Activated CD8-positive, alpha-beta T cell treated with anti-CD3 and anti-CD28 coated beads, Interleukin-2, amount 10 ng/mL, durations not matched to agents 7 days and 5 days (primary cell): ENCODE measurements around the gene CSNK1A1L. TPM values are rescaled to one million over a fixed set of nuclear protein-coding genes. Genes with fewer than 3 reads are reported as not detected.

Experiments used
- ATAC-seq: fragments of 150-1000 bp; cut with Tn5 transposase; one replicate; pipeline ENCODE4 v1.10.0; 2021; ENCODE audit warnings: moderate library complexity
- CTCF ChIA-PET: fragments of 350-600 bp; sonication (Branson Sonifier 250); formaldehyde crosslinking; loops from one replicate; lab custom pipeline; 2021; ENCODE audit warnings: antibody characterized with exemption; lab: Charles Lee
- POLR2A ChIA-PET: fragments of 350-600 bp; sonication (Branson Sonifier 250); formaldehyde crosslinking; loops from one replicate; lab custom pipeline; 2021; ENCODE audit warnings: antibody characterized with exemption; lab: Charles Lee
- DNase-seq: peaks from one replicate; pipeline ENCODE4 v3.0.0-alpha.2; 2020
- H3K27ac Mint-ChIP-seq: one replicate; pipeline ENCODE4 v1.8.0; 2021; ENCODE audit warnings: mild to moderate bottlenecking, mixed read lengths
- H3K27me3 Mint-ChIP-seq: one replicate; pipeline ENCODE4 v1.8.0; 2021; ENCODE audit warnings: low read depth, mixed read lengths
- H3K36me3 Mint-ChIP-seq: one replicate; pipeline ENCODE4 v1.8.0; 2021; ENCODE audit warnings: low read depth, mixed read lengths
- H3K4me1 Mint-ChIP-seq: one replicate; pipeline ENCODE4 v1.8.0; 2021; ENCODE audit warnings: low read depth, mixed read lengths
- H3K4me3 Mint-ChIP-seq: one replicate; pipeline ENCODE4 v1.8.0; 2021; ENCODE audit warnings: mild to moderate bottlenecking, mixed read lengths
- H3K9me3 Mint-ChIP-seq: one replicate; pipeline ENCODE4 v1.8.0; 2022; ENCODE audit warnings: mixed read lengths; ENCODE audit not compliant: insufficient read depth
- total RNA-seq, 2 experiments: library from RNA; stranded (reverse); gene quantifications; one replicate each; pipeline ENCODE4 v1.2.3, GENCODE V29; 2021

Gene CSNK1A1L
- total RNA-seq, 2 experiments from 2014 or later, result not detected

DNA sequence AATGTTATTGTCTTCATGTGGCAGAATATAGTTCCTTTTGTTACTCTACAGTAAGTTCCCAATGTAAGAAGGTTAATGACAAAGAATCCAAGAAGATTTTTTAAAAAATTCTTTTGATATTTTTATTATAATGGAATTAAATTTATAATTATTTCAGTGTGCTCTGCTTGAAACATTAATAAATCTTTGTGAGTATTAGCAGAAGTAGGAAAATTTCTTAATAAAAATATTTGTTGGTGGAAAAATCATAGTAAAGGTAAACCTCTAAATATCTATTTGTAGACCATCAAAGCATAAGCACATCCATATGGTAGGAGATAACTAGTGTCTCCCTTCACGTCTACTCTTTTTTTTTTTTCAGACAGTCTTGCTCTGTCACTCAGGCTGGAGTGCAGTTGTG lies 4.3 kb downstream of the CSNK1A1L start:
- no peak overlapping the region for H3K4me3 Mint-ChIP-seq
- H3K27me3 Mint-ChIP-seq, result no peaks in the 10 kb centered on the region
- H3K9me3 Mint-ChIP-seq, result no peaks in the 10 kb centered on the region
- H3K27ac Mint-ChIP-seq, result no peak overlapping the region
- no peaks in the 10 kb centered on the region for H3K36me3 Mint-ChIP-seq
- POLR2A ChIA-PET, result no interaction called here
- no peaks in the 10 kb centered on the region for H3K4me1 Mint-ChIP-seq
- DNase-seq (no peak), ATAC-seq (no peak)
- CTCF ChIA-PET, result no interaction called here

DNA sequence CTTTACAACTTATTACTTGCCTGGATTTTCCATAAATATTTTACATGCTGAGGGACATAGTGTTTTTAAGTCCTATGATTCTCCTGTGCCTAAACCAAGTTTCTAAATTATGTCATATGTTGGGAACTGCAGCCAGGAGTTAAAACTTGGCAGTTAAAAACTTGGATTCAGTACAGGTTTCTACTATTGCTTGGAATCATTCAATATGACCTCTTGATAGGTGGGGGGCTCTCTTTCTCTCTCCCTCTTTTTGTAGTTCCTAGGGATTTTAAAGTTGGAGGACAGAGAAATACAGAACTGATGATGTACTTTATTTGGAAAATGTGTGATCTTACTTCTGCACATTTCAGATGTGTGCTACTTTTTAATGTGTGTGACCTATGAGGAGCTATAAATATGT lies 4.7 kb downstream of the CSNK1A1L start:
- H3K4me1 Mint-ChIP-seq, result no peaks in the 10 kb centered on the region
- no peaks in the 10 kb centered on the region for H3K36me3 Mint-ChIP-seq
- H3K27me3 Mint-ChIP-seq, result no peaks in the 10 kb centered on the region
- no peak overlapping the region for H3K4me3 Mint-ChIP-seq
- DNase-seq, result no peak
- ATAC-seq, result no peak
- no peak overlapping the region for H3K27ac Mint-ChIP-seq
- H3K9me3 Mint-ChIP-seq, result no peaks in the 10 kb centered on the region
- POLR2A ChIA-PET, result no interaction called here
- CTCF ChIA-PET, result no interaction called here

DNA sequence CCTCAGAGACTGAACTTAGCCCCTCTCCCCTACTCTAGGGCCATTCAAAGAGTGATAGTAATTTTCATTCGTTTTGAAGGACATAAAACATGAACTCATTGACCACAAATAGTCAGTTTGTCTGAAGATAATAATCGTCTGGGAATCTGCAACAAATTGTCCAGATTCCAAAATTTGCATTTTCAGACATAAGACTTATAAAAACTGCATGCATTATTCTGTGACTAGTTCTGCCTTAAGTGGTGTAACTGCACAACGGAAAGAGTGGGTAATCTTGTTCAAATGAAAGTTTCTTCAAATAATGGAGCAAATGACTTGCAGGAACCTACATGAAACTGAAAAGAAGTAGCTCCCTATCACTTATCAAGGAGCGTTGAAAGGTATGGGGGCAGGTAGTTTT lies 8.4 kb downstream of the CSNK1A1L start:
- Mint-ChIP-seq H3K4me3 (no peak overlapping the region), H3K27ac (no peak overlapping the region), H3K9me3 (no peaks in the 10 kb centered on the region), H3K27me3 (no peaks in the 10 kb centered on the region), H3K36me3 (no peaks in the 10 kb centered on the region), H3K4me1 (no peaks in the 10 kb centered on the region)
- DNase-seq (no peak), ATAC-seq (no peak)
- ChIA-PET CTCF (no interaction called here), POLR2A (no interaction called here)

DNA sequence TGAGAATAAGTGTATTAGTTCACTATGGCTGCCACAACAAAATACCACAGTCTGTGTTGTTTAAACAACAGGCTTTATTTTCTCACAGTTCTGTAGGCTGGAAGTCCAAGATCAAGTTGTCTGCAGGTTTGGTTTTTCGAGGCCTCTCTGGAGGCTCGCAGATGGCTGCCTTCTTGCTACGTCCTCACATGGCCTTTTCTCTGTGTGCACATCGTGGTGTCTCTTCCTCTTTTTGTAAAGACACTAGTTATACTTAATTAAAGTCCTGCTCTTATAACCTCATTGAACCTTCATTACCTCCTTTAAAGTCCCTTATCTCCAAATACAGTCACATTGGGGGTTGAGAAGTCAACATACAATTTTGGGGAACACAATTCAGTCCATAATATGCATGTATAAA lies 10.6 kb downstream of the CSNK1A1L start:
- no peaks in the 10 kb centered on the region for H3K9me3 Mint-ChIP-seq
- DNase-seq (no peak), ATAC-seq (no peak)
- ChIA-PET POLR2A (no interaction called here), CTCF (no interaction called here)
- no peak overlapping the region for H3K4me3 Mint-ChIP-seq
- no peaks in the 10 kb centered on the region for H3K27me3 Mint-ChIP-seq
- no peaks in the 10 kb centered on the region for H3K36me3 Mint-ChIP-seq
- no peak overlapping the region for H3K27ac Mint-ChIP-seq
- H3K4me1 Mint-ChIP-seq, result no peaks in the 10 kb centered on the region

DNA sequence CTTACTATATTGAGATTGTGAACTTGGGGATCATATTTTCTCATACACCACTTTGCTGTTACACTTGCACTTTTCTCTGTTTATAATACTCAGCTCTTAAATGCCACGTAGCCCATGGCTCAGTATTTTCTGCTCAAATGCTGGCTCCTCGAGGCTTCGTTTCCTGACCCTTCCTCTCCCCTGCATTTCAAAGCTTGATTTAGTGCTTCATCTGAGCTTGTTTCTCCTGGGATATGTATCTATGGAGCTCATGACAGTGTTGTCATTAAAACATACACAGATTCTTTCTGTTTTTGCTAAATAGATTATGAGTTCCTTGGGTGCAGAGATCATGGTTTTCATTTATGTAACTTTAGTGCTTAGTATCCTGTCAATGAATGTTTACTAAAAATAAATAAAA lies 11.4 kb downstream of the CSNK1A1L start:
- ATAC-seq, result no peak
- DNase-seq, result no peak
- ChIA-PET CTCF (no interaction called here), POLR2A (no interaction called here)
- Mint-ChIP-seq H3K9me3 (no peaks in the 10 kb centered on the region), H3K27me3 (no peaks in the 10 kb centered on the region), H3K27ac (no peak overlapping the region), H3K4me3 (no peak overlapping the region), H3K4me1 (no peaks in the 10 kb centered on the region), H3K36me3 (no peaks in the 10 kb centered on the region)

DNA sequence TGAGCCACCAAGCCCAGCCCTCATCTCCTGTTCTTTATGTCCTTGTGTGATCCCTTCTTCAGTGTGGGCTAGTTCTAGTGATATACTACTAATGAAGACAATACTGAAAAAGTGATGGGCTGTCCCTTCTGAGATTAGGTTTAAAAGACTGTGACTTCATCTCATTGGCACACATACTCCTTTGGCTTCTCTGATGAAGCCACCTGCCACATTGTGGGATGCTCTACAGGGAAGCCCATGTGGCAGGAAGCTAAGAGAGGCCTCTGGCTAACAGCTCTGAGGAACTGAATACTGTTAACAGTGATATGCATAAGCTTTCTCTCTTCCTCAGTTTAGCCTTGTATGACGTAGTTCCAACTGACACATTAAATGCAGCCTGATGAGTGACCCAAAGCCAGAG lies 13.6 kb downstream of the CSNK1A1L start:
- CTCF ChIA-PET, result no interaction called here
- peaks cover 2% of the 10 kb centered on the region for H3K27me3 Mint-ChIP-seq

DNA sequence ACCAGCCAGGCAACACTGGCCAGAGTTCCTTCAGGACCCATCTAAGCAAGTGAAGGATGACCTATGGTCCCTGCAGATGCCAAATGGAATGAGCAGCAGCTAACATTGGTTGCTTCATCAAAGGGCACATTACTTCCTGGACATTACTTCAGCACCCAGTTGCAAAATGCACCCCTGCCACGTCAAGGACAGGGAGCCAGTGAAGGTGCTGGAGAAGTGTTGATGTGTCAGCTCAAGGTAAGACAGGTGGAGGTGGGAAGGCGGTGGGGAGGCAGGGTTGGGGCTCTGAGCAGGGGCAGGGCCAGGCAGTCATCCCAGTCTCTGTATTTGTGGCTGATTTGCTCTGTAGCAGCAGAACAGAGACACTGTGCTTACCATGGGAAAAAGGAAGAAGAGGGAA lies 14.6 kb downstream of the CSNK1A1L start:
- no peak overlapping the region for H3K4me3 Mint-ChIP-seq

More for the DNA sequence above, 13.6 kb downstream of the CSNK1A1L start:
- Mint-ChIP-seq H3K4me1 (no peaks in the 10 kb centered on the region), H3K36me3 (no peaks in the 10 kb centered on the region), H3K27ac (no peak overlapping the region), H3K9me3 (no peaks in the 10 kb centered on the region), H3K4me3 (no peak overlapping the region)
- DNase-seq (no peak), ATAC-seq (no peak)
- POLR2A ChIA-PET, result no interaction called here

DNA sequence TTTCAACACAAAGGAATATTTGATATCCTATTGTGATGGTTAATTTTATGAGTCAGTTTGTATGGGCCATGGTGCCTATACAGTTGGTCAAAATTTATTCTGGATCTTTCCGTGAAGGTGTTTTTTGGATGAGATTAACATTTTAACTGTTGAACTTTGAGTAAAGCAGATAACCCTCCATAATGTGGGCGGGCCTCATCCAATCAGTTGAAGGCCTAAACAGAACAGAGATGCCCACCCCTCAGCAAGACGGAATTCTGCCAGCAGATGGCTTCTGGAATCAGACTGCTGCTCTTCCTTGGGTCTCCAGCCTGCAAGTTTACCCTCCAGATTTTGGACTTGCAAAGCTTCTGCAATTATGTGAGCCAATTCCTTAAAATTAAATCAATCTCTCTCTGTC lies 16.0 kb downstream of the CSNK1A1L start:
- no peak for ATAC-seq
- H3K4me1 Mint-ChIP-seq, result no peaks in the 10 kb centered on the region

More for the DNA sequence above, 14.6 kb downstream of the CSNK1A1L start:
- no peak overlapping the region for H3K27ac Mint-ChIP-seq
- no peaks in the 10 kb centered on the region for H3K9me3 Mint-ChIP-seq
- H3K4me1 Mint-ChIP-seq, result no peaks in the 10 kb centered on the region
- CTCF ChIA-PET, result no interaction called here
- DNase-seq, result no peak
- ATAC-seq, result no peak
- no peaks in the 10 kb centered on the region for H3K36me3 Mint-ChIP-seq
- H3K27me3 Mint-ChIP-seq, result peaks cover 2% of the 10 kb centered on the region
- POLR2A ChIA-PET, result interaction anchor here (0.7 kb wide), 1 partner anchor 1882 kb away, joined by 3 read pairs; no protein-coding TSS in a partner anchor

DNA sequence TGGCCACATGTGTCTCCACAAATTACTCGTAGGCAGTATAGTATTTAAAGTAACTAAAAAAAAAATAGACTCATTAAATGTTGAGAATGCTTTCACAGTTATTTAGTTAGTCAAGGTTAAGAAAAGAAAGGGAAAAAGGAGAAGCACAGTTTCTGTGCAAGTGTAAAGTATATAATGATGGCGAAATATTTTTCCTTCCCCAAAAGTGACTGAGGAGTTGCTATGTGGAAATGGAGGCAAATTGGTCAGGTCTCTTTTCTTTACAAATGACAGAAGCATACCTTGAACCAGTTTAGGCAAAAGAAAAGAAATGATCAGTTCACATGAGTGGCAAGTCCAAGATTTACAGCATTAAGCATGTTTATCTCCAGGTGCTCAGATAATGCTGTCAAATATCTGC lies 18.0 kb downstream of the CSNK1A1L start:
- H3K27me3 Mint-ChIP-seq, result peaks cover 2% of the 10 kb centered on the region
- H3K36me3 Mint-ChIP-seq, result no peaks in the 10 kb centered on the region
- H3K9me3 Mint-ChIP-seq, result no peaks in the 10 kb centered on the region
- no peak overlapping the region for H3K27ac Mint-ChIP-seq
- ATAC-seq, result no peak
- no peak overlapping the region for H3K4me3 Mint-ChIP-seq
- DNase-seq, result no peak
- no peaks in the 10 kb centered on the region for H3K4me1 Mint-ChIP-seq
- ChIA-PET POLR2A (no interaction called here), CTCF (no interaction called here)

More for the DNA sequence above, 16.0 kb downstream of the CSNK1A1L start:
- no peak overlapping the region for H3K4me3 Mint-ChIP-seq
- ChIA-PET POLR2A (interaction anchor here (0.6 kb wide), 1 partner anchor 127 kb away, joined by 3 read pairs; no protein-coding TSS in a partner anchor), CTCF (no interaction called here)
- H3K27me3 Mint-ChIP-seq, result peaks cover 2% of the 10 kb centered on the region
- H3K36me3 Mint-ChIP-seq, result no peaks in the 10 kb centered on the region
- H3K9me3 Mint-ChIP-seq, result no peaks in the 10 kb centered on the region
- no peak overlapping the region for H3K27ac Mint-ChIP-seq
- no peak for DNase-seq

DNA sequence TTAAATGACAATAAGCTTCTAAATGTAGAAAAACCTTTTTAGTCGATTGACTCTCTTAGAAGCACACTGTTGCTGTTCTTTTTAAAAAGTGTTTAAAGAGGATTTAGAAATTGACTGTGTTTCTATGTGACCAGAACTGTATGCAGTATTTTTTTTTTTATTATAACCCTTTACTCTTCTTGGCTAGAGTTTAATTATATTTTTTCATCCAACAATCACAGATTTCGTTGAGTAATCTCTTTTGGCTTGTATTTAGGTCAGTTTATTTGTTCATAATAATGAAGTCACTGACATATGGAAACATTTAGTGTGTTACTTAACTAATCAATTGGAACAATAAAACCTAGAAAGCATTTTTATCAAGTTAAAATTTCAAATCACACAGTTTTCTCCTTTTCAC lies 19.9 kb downstream of the CSNK1A1L start:
- no peak for DNase-seq
- Mint-ChIP-seq H3K27ac (no peak overlapping the region), H3K4me3 (no peak overlapping the region), H3K9me3 (no peaks in the 10 kb centered on the region), H3K27me3 (peaks cover 8% of the 10 kb centered on the region), H3K36me3 (no peaks in the 10 kb centered on the region), H3K4me1 (no peaks in the 10 kb centered on the region)
- ChIA-PET POLR2A (no interaction called here), CTCF (no interaction called here)
- ATAC-seq, result no peak

DNA sequence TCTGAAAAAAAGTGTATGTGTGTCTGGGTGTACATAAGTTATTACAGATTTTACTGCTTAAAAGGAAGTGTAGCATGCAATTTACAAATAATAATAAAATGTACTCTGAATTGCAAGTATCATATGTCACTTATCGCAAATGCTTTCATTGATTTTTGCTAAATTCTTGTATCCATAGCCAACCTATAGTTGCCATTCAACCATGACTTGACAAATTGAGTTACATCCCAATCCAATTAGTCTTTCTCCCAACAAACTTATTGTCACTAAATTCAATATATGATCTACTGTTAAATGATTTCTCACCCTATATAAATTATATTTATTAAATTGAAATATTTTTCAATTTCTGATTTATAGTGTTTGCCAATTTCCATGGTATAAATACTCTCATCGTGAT lies 28.6 kb downstream of the CSNK1A1L start:
- H3K27ac Mint-ChIP-seq, result no peak overlapping the region
- CTCF ChIA-PET, result no interaction called here

DNA sequence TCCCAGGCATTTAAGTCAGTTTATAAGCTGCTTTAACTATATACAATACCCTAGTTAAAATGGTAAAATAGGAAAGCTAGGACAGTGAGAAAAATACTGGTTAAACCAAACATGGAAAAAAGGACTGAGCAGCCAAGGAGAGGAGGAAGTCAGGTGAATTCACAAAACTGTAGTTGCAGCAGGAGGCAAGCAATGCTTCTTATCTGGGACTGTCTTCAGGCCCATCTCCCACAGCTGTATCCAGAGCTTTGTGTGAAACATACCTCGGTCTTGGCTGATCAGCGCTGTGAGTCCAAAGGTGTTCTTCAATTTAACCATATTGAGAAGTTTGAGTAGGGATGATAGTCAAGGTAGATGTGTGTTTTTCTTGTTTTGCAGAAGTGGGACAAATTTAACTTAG lies 30.3 kb downstream of the CSNK1A1L start:
- Mint-ChIP-seq H3K4me3 (no peak overlapping the region), H3K27me3 (peaks cover 4% of the 10 kb centered on the region), H3K4me1 (no peaks in the 10 kb centered on the region), H3K36me3 (no peaks in the 10 kb centered on the region), H3K9me3 (no peaks in the 10 kb centered on the region), H3K27ac (no peak overlapping the region)
- no peak for DNase-seq
- POLR2A ChIA-PET, result no interaction called here
- CTCF ChIA-PET, result no interaction called here
- ATAC-seq, result no peak

More for the DNA sequence above, 28.6 kb downstream of the CSNK1A1L start:
- H3K27me3 Mint-ChIP-seq, result peaks cover 10% of the 10 kb centered on the region
- no peak overlapping the region for H3K4me3 Mint-ChIP-seq
- H3K9me3 Mint-ChIP-seq, result no peaks in the 10 kb centered on the region
- DNase-seq (no peak), ATAC-seq (no peak)
- POLR2A ChIA-PET, result no interaction called here
- H3K36me3 Mint-ChIP-seq, result no peaks in the 10 kb centered on the region
- no peaks in the 10 kb centered on the region for H3K4me1 Mint-ChIP-seq

DNA sequence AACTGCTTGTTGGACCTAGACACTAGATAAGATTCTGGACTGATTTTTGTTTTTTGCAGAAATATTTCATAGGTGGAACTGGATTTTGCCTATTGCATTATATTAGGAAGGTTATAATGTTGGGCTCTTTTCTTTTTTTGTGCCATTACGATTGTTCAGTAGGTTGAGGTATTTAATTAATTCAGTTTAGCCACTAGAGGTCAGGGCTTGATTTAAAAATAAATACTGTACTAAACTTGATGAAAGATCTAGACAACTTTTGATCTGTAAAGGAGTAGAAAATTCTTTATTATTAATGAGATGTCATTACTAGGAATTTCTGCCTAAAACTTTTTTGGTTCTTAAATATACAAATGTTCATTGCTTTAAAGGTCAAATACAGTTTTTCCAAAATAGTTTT lies 30.8 kb downstream of the CSNK1A1L start:
- Mint-ChIP-seq H3K4me3 (no peak overlapping the region), H3K9me3 (no peaks in the 10 kb centered on the region), H3K27me3 (peaks cover 4% of the 10 kb centered on the region), H3K27ac (no peak overlapping the region), H3K4me1 (no peaks in the 10 kb centered on the region), H3K36me3 (no peaks in the 10 kb centered on the region)
- ATAC-seq, result no peak
- no peak for DNase-seq
- ChIA-PET CTCF (no interaction called here), POLR2A (no interaction called here)
